ENCODE measurements around the gene ZNF547. TPM values are rescaled to one million over a fixed set of nuclear protein-coding genes. Genes with fewer than 3 reads are reported as not detected.

ZNF547 gene
- polyA plus RNA-seq, 1 experiment = 3.3 TPM

DNA sequence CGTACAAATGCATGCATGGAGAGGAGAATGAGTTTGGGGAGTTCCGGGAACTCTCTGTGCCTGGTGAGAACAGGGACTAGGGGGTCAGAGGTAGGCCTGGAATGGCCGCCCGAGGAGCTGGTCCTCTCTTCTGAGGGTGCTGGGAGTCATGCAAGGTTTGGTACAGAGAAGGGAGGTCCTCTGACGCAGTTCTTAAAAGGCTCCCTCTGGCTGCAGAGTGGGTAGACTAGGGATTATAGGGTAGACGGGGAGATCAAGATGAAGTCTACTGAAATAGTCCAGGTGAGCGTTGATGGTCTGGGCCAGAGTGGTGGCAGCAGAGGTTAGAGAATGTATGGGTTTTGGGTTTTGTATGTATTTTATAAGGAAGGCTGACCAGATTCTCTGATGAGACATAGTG lies 11.5 kb upstream of the ZNF547 start:
- H3K27me3 ChIP-seq (ENCODE audit: control insufficient read depth, insufficient read depth, low read length) = no peaks in the 10 kb centered on the region

GRCh38 chr19:57355916-57356315 lies 7.4 kb upstream of the ZNF547 start:
- no peaks in the 10 kb centered on the region; the same call in none of the 2 replicates for H3K9me3 ChIP-seq (ENCODE audit: control insufficient read depth, insufficient read depth, low read length)
- POLR2A ChIA-PET = no interaction called here
- TF ChIP-seq CTCF (IDR thresholded peaks at IDR 0.05; ENCODE audit: low read depth, low read length) = no peak
- DNase-seq (ENCODE audit: low read depth, low spot score) = no peak
- CTCF ChIA-PET = no interaction called here
- H3K27ac ChIP-seq (ENCODE audit: low read depth, low read length) = no peak overlapping the region
- no peak overlapping the region for H3K4me3 ChIP-seq (ENCODE audit: low read depth, low read length)
- no peaks in the 10 kb centered on the region for H3K27me3 ChIP-seq (ENCODE audit: control insufficient read depth, insufficient read depth, low read length)

More for the DNA sequence above, 11.5 kb upstream of the ZNF547 start:
- Histone ChIP-seq H3K9me3 (ENCODE audit: control insufficient read depth, insufficient read depth, low read length) (no peaks in the 10 kb centered on the region; the same call in none of the 2 replicates), H3K27ac (ENCODE audit: low read depth, low read length) (no peak overlapping the region), H3K4me3 (ENCODE audit: low read depth, low read length) (peak overlapping the region; percentile 100)
- 0 out of 2 replicates have a peak, but pooled peaks have one; percentile 4 for TF ChIP-seq CTCF (IDR thresholded peaks at IDR 0.05; ENCODE audit: low read depth, low read length)
- DNase-seq (ENCODE audit: low read depth, low spot score) = no peak
- ChIA-PET CTCF (no interaction called here), POLR2A (no interaction called here)

GRCh38 chr19:57357406-57357805 lies 5.9 kb upstream of the ZNF547 start:
- H3K27ac ChIP-seq (ENCODE audit: low read depth, low read length) = no peak overlapping the region
- ChIA-PET CTCF (no interaction called here), POLR2A (no interaction called here)
- no peak for DNase-seq (ENCODE audit: low read depth, low spot score)
- no peaks in the 10 kb centered on the region for H3K27me3 ChIP-seq (ENCODE audit: control insufficient read depth, insufficient read depth, low read length)
- no peak for TF ChIP-seq CTCF (IDR thresholded peaks at IDR 0.05; ENCODE audit: low read depth, low read length)
- no peak overlapping the region for H3K4me3 ChIP-seq (ENCODE audit: low read depth, low read length)
- H3K9me3 ChIP-seq (ENCODE audit: control insufficient read depth, insufficient read depth, low read length) = no peaks in the 10 kb centered on the region; the same call in 1 of the 2 replicates

DNA sequence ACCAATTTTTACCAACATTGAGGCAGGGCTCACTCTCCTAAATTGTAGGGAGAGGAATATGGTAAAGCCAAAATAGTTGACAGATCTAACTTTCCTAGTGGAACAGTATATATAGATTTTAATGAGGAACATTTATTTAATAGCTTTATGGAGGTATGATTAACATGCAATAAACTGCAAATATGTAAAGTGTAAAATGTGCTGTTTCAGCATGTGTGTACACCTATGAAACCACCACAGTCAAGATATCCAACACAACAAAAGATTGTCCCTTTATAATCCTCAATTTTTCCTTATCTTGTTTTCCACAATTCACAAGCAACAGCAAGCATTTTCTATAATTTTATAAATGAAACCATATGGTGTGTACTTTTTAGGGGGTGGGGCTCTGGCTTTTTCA lies 4.1 kb upstream of the ZNF547 start:
- H3K9me3 ChIP-seq (ENCODE audit: control insufficient read depth, insufficient read depth, low read length) = no peaks in the 10 kb centered on the region; the same call in none of the 2 replicates
- H3K27ac ChIP-seq (ENCODE audit: low read depth, low read length) = no peak overlapping the region
- CTCF ChIA-PET = no interaction called here
- POLR2A ChIA-PET = no interaction called here
- no peak for TF ChIP-seq CTCF (IDR thresholded peaks at IDR 0.05; ENCODE audit: low read depth, low read length)
- no peaks in the 10 kb centered on the region for H3K27me3 ChIP-seq (ENCODE audit: control insufficient read depth, insufficient read depth, low read length)
- DNase-seq (ENCODE audit: low read depth, low spot score) = no peak
- H3K4me3 ChIP-seq (ENCODE audit: low read depth, low read length) = no peak overlapping the region

GRCh38 chr19:57362419-57362818 lies 932 bp upstream of the ZNF547 start:
- Histone ChIP-seq H3K27ac (ENCODE audit: low read depth, low read length) (peak overlapping the region; percentile 92), H3K27me3 (ENCODE audit: control insufficient read depth, insufficient read depth, low read length) (no peaks in the 10 kb centered on the region), H3K9me3 (ENCODE audit: control insufficient read depth, insufficient read depth, low read length) (no peaks in the 10 kb centered on the region; the same call in none of the 2 replicates), H3K4me3 (ENCODE audit: low read depth, low read length) (peak overlapping the region; percentile 67)
- DNase-seq (ENCODE audit: low read depth, low spot score) = no peak
- ChIA-PET CTCF (interaction anchor here (0.9 kb wide), 1 partner anchor 12 kb away, joined by 3 read pairs; the partner anchor contains the start of gene ZNF304), POLR2A (interaction anchor here (0.6 to 1.4 kb wide), 3 partner anchors 27 to 425 kb away, joined by 3 to 5 read pairs (median 5); partner anchors contain the start of genes ZNF548 and ZNF749)
- TF ChIP-seq CTCF (IDR thresholded peaks at IDR 0.05; ENCODE audit: low read depth, low read length) = no peak
